ENCODE data around the gene ARID1A. TPM values are rescaled to one million over a fixed set of nuclear protein-coding genes. Genes with fewer than 3 reads are reported as not detected.
"Not testable (repeated sequence)": the region's sequence is repeated elsewhere in the genome, so short reads cannot be mapped to it uniquely, and the experiment has no call there.

ARID1A gene
- total RNA-seq, 1 experiment from 2014 or later: 60.5 TPM

DNA sequence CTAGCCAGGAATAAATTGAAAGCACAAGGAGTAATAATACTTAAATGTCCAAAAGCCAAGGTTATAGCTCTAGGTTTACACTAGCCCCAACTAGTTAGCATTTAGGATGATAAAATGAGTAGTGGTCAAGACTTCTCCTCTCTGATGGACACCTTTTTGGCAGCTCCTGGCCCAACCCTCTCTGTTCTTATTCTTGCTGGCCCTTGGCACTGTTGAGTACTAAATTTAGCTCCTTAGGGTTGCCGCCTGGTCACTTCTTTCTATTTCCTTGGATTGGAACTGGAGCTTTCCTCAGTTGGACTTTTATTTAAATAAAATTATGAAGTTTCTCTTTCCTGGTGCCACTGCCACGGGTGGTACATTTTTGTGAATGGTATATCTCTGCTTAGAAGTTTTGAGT, 28.3 kb downstream of the ARID1A start:
- Histone ChIP-seq H3K79me2 (ENCODE audit: low read depth) (peaks cover 96% of the 10 kb centered on the region), H3K4me1 (replicated peaks; ENCODE audit: insufficient read depth) (peaks cover 61% of the 10 kb centered on the region)

GRCh38 chr1:26724926-26725325, 29.1 kb downstream of the ARID1A start:
- intact Hi-C loops (cut with micrococcal nuclease; ENCODE audit: unreplicated experiment): no loop called here
- H3K27ac ChIP-seq: 0 out of 2 replicates have a peak overlapping the region, but pooled peaks have one; percentile 9
- TF ChIP-seq CTCF (conservative IDR thresholded peaks at IDR 0.05): no peak
- TF ChIP-seq EZH2 (IDR thresholded peaks at IDR 0.05; ENCODE audit: low read depth): no peak
- no peaks in the 10 kb centered on the region for H3K9me2 ChIP-seq (ENCODE audit: insufficient read depth)
- H4K20me1 ChIP-seq (ENCODE audit: insufficient read depth): no peaks in the 10 kb centered on the region; the same call in 1 of the 2 replicates
- no peak overlapping the region for H3K4me3 ChIP-seq
- ChIA-PET POLR2A (ENCODE audit: unreplicated experiment) (interaction anchor here (0.8 kb wide), 1 partner anchor 32 kb away, joined by 9 read pairs; no protein-coding TSS in a partner anchor), CTCF (interaction anchor here (1.2 kb wide), 1 partner anchor 64 kb away, joined by 3 read pairs; no protein-coding TSS in a partner anchor)
- H3K9me3 ChIP-seq (ENCODE audit: insufficient read depth, low read depth): no peaks in the 10 kb centered on the region
- peaks cover 96% of the 10 kb centered on the region for H3K79me2 ChIP-seq (ENCODE audit: low read depth)
- H3K4me2 ChIP-seq: no peak overlapping the region; the same call in 1 of the 2 replicates
- H3K27me3 ChIP-seq (ENCODE audit: insufficient read depth, low read depth): no peaks in the 10 kb centered on the region
- no peaks in the 10 kb centered on the region for H3K36me3 ChIP-seq (ENCODE audit: low read depth)
- peaks cover 30% of the 10 kb centered on the region; the same call in 1 of the 2 replicates for H3F3A ChIP-seq (ENCODE audit: insufficient read depth, low read depth)
- peaks cover 69% of the 10 kb centered on the region for H3K4me1 ChIP-seq (replicated peaks; ENCODE audit: insufficient read depth)
- no TSS peak for BruUV-seq (replicated peaks)
- H2AFZ ChIP-seq: no peak overlapping the region
- DNase-seq: no peak

More for the DNA sequence above, 28.3 kb downstream of the ARID1A start:
- ChIA-PET POLR2A (ENCODE audit: unreplicated experiment) (no interaction called here), CTCF (interaction anchor here (1.1 to 1.2 kb wide), 2 partner anchors 46 to 64 kb away, joined by 3 to 4 read pairs; no protein-coding TSS in a partner anchor)
- no peak overlapping the region for H3K27ac ChIP-seq
- no peak for TF ChIP-seq EZH2 (IDR thresholded peaks at IDR 0.05; ENCODE audit: low read depth)
- no peak for TF ChIP-seq CTCF (conservative IDR thresholded peaks at IDR 0.05)
- BruUV-seq (replicated peaks): no TSS peak
- H3K36me3 ChIP-seq (ENCODE audit: low read depth): no peaks in the 10 kb centered on the region
- H2AFZ ChIP-seq: no peak overlapping the region
- no peak overlapping the region for H3K4me3 ChIP-seq
- intact Hi-C loops (cut with micrococcal nuclease; ENCODE audit: unreplicated experiment): no loop called here
- no peaks in the 10 kb centered on the region for H3K27me3 ChIP-seq (ENCODE audit: insufficient read depth, low read depth)
- H3K9me2 ChIP-seq (ENCODE audit: insufficient read depth): no peaks in the 10 kb centered on the region
- no peaks in the 10 kb centered on the region for H3K9me3 ChIP-seq (ENCODE audit: insufficient read depth, low read depth)
- H3F3A ChIP-seq (ENCODE audit: insufficient read depth, low read depth): peaks cover 30% of the 10 kb centered on the region; the same call in 1 of the 2 replicates
- DNase-seq: no peak
- H3K4me2 ChIP-seq: no peak overlapping the region
- no peaks in the 10 kb centered on the region; the same call in 1 of the 2 replicates for H4K20me1 ChIP-seq (ENCODE audit: insufficient read depth)

- H3K27me3 ChIP-seq (ENCODE audit: insufficient read depth, low read depth); H2AFZ ChIP-seq; H3K4me2 ChIP-seq; DNase-seq; intact Hi-C loops (cut with micrococcal nuclease; ENCODE audit: unreplicated experiment); H3K36me3 ChIP-seq (ENCODE audit: low read depth); H3K9me2 ChIP-seq (ENCODE audit: insufficient read depth); H3K9me3 ChIP-seq (ENCODE audit: insufficient read depth, low read depth); POLR2A ChIA-PET (ENCODE audit: unreplicated experiment); H3K27ac ChIP-seq; H4K20me1 ChIP-seq (ENCODE audit: insufficient read depth); BruUV-seq (replicated peaks); H3K4me3 ChIP-seq: not testable (repeated sequence)
- H3K79me2 ChIP-seq (ENCODE audit: low read depth): peaks cover 93% of the 10 kb centered on the region
- H3K4me1 ChIP-seq (replicated peaks; ENCODE audit: insufficient read depth): peaks cover 71% of the 10 kb centered on the region
- H3F3A ChIP-seq (ENCODE audit: insufficient read depth, low read depth): peaks cover 33% of the 10 kb centered on the region; the same call in 1 of the 2 replicates
- CTCF ChIA-PET: interaction anchor here (0.6 kb wide), 1 partner anchor 48 kb away, joined by 3 read pairs; no protein-coding TSS in a partner anchor
These were observed 30.1 kb downstream of the ARID1A start for GRCh38 chr1:26725904-26726303.

All from PC-9 (cell line).